ENCODE measurements around the gene TBX19. TPM values are rescaled to one million over a fixed set of nuclear protein-coding genes. Genes with fewer than 3 reads are reported as not detected.

TBX19 gene
- total RNA-seq, 1 donor from 2014 or later: 1.6 TPM

DNA sequence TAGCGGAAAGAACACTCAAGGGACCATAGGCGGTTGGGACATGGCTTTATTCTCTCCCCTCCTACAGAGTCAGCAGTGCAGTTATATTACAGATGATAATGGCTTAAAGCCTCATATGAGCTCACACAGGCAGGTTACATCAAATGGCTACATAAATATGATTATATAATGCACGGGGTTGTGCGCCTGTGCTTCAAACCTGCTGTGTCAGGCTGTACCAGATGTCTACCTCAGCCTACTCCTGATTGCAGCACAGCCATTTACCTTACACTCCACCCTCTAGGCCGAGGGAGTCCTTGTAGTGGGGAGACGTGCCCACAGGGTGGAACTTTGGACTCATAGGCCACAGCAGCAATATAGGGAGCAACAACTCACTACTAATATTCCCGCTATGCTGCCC lies 16.4 kb upstream of the TBX19 start:
- Mint-ChIP-seq H3K9me3 (no peaks in the 10 kb centered on the region), H3K4me3 (no peak overlapping the region), H3K27ac (no peak overlapping the region), H3K4me1 (ENCODE audit: unreplicated experiment) (peaks cover 7% of the 10 kb centered on the region), H3K27me3 (no peaks in the 10 kb centered on the region), H3K36me3 (peaks cover 12% of the 10 kb centered on the region)
- TF ChIP-seq, protein P1, sequence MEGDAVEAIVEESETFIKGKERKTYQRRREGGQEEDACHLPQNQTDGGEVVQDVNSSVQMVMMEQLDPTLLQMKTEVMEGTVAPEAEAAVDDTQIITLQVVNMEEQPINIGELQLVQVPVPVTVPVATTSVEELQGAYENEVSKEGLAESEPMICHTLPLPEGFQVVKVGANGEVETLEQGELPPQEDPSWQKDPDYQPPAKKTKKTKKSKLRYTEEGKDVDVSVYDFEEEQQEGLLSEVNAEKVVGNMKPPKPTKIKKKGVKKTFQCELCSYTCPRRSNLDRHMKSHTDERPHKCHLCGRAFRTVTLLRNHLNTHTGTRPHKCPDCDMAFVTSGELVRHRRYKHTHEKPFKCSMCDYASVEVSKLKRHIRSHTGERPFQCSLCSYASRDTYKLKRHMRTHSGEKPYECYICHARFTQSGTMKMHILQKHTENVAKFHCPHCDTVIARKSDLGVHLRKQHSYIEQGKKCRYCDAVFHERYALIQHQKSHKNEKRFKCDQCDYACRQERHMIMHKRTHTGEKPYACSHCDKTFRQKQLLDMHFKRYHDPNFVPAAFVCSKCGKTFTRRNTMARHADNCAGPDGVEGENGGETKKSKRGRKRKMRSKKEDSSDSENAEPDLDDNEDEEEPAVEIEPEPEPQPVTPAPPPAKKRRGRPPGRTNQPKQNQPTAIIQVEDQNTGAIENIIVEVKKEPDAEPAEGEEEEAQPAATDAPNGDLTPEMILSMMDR (conservative IDR thresholded peaks at IDR 0.05): no peak
- no peak for DNase-seq (ENCODE audit: extremely low spot score, unreplicated experiment)

DNA sequence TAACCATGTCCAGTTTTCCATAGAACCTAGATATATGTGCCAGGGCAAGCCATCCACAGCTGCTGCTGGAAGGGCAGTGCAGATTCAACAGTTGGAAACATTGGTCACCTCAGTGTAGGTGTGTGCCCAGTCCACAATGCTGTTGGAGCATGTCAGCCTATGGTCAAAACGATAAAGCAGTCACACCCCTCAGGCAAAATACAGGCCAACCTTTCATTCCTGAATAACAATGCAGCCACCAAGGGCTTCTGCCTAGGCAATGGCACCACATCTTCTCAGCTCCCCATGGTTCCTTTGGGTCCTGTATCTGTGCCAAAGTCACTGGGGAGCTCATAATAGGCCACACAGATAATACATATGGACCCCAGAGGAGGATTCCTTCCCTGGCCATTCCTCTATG lies 15.1 kb upstream of the TBX19 start:
- peaks cover under 1% of the 10 kb centered on the region for H3K4me1 Mint-ChIP-seq (ENCODE audit: unreplicated experiment)
- no peak overlapping the region for H3K27ac Mint-ChIP-seq
- no peak for DNase-seq (ENCODE audit: extremely low spot score, unreplicated experiment)
- H3K9me3 Mint-ChIP-seq: no peaks in the 10 kb centered on the region
- no peak overlapping the region for H3K4me3 Mint-ChIP-seq
- H3K36me3 Mint-ChIP-seq: peaks cover 9% of the 10 kb centered on the region
- TF ChIP-seq, protein P1 (conservative IDR thresholded peaks at IDR 0.05): no peak
- no peaks in the 10 kb centered on the region for H3K27me3 Mint-ChIP-seq

DNA sequence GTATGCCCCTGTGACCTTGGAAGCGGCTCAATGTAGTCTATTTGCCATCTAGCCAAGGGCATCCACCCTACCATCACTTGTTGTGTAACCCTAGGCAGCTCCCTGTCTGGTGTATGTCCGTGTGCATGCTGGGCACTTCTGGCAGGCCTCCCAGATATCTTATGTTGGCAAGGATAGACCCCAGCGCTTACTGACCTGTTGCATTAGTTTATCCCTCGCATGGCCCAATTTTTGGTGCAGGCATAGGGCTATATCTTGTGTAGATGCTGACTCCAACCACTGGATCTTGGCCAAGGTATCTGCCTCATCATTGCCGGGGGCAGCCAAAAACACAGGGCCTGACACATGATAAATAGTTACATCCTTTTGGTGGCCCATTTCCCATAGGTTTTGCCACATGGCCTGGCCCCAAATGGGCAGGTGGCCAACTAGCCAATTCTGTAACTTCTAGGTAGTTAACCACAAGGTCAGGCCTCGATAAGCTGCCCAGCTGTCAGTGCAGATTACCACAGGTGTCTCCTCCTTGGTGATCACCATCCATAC lies 14.0 kb upstream of the TBX19 start:
- Mint-ChIP-seq H3K4me1 (ENCODE audit: unreplicated experiment) (no peaks in the 10 kb centered on the region), H3K36me3 (peaks cover 9% of the 10 kb centered on the region), H3K9me3 (no peaks in the 10 kb centered on the region), H3K27ac (no peak overlapping the region), H3K27me3 (no peaks in the 10 kb centered on the region), H3K4me3 (no peak overlapping the region)
- no peak for DNase-seq (ENCODE audit: extremely low spot score, unreplicated experiment)
- TF ChIP-seq, protein P1 (conservative IDR thresholded peaks at IDR 0.05): no peak

DNA sequence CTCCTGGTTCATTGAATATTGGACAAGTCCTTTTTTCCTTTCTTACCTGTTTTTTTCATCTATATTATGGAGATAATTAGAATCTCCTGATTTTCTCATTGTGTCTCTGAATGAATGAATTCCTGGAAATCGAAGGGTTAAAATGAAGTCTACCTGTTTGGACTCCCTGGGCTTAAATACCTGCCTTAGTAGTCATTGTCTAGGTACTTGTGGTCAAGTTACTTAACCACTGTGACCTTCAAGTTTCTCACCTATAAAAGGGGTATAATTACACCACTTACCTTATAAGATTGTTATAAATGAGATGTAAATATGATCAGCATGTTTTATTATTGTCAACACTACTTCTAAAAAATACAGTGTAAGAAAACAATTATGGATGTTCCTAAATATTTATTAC lies 9.0 kb upstream of the TBX19 start:
- Mint-ChIP-seq H3K4me3 (no peak overlapping the region), H3K27ac (no peak overlapping the region), H3K4me1 (ENCODE audit: unreplicated experiment) (no peaks in the 10 kb centered on the region), H3K27me3 (no peaks in the 10 kb centered on the region), H3K9me3 (peaks cover 4% of the 10 kb centered on the region), H3K36me3 (no peaks in the 10 kb centered on the region)
- no peak for DNase-seq (ENCODE audit: extremely low spot score, unreplicated experiment)
- TF ChIP-seq, protein P1 (conservative IDR thresholded peaks at IDR 0.05): no peak

DNA sequence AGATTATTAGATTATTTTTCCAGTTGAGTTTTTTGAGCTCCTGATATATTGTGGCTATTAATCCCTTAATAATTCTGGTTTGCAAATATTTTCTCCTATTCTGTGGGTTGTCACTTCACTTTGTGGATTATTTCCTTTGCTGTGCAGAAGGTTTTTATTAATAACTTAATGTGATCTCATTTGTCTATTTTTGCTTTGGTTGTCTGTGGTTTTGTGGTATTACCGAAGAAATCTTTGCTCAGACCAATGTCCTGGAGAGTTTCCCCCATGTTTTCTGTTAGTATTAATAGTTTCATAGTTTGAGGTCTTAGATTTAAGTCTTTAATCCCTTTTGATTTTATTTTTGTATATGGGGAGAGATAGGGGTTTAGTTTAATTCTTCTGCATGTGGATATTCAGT lies 7.1 kb upstream of the TBX19 start:
- TF ChIP-seq, protein P1 (conservative IDR thresholded peaks at IDR 0.05): no peak
- H3K36me3 Mint-ChIP-seq: no peaks in the 10 kb centered on the region
- H3K27ac Mint-ChIP-seq: no peak overlapping the region
- no peaks in the 10 kb centered on the region for H3K27me3 Mint-ChIP-seq
- DNase-seq (ENCODE audit: extremely low spot score, unreplicated experiment): no peak
- peaks cover 10% of the 10 kb centered on the region for H3K9me3 Mint-ChIP-seq
- no peaks in the 10 kb centered on the region for H3K4me1 Mint-ChIP-seq (ENCODE audit: unreplicated experiment)
- no peak overlapping the region for H3K4me3 Mint-ChIP-seq

DNA sequence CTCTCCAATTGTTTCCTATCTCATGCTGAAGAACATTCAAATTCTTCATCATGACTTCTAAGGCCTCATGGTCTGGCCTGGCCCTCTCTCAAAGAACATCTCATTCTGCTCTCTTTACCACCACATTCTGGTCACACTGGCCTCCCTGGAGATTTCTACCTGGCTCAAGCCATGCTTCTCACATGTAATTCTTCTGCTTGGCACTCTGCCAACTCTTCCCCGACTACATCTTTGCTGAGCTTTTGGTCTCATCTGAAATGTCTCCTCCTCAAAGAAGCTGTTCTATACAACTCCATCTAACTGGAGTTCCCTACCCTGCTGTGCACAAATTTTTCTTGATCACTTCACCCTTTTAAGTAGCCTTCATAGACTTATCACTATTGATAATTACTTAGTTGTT lies 1.4 kb upstream of the TBX19 start:
- no peaks in the 10 kb centered on the region for H3K4me1 Mint-ChIP-seq (ENCODE audit: unreplicated experiment)
- peaks cover 12% of the 10 kb centered on the region for H3K9me3 Mint-ChIP-seq
- TF ChIP-seq, protein P1 (conservative IDR thresholded peaks at IDR 0.05): no peak
- no peaks in the 10 kb centered on the region for H3K27me3 Mint-ChIP-seq
- H3K4me3 Mint-ChIP-seq: no peak overlapping the region
- no peak overlapping the region for H3K27ac Mint-ChIP-seq
- H3K36me3 Mint-ChIP-seq: no peaks in the 10 kb centered on the region
- no peak for DNase-seq (ENCODE audit: extremely low spot score, unreplicated experiment)

Measured in type B pancreatic cell (in vitro differentiated cells).